Calu3 (cell line): ENCODE measurements around the gene ERC2. TPM values are rescaled to one million over a fixed set of nuclear protein-coding genes. Genes with fewer than 3 reads are reported as not detected.

Source experiments
- BruUV-seq: library from RNA; stranded (reverse); fragments of 400-500 nt; replicated peaks from 2 replicates; lab custom pipeline; 2021; lab: Mats Ljungman, UMichigan
- CTCF ChIA-PET: fragments of 300-600 bp; sonication (Branson Sonifier 250); formaldehyde crosslinking; loops from one replicate; lab custom pipeline; 2022; ENCODE audit warnings: antibody characterized with exemption; lab: Charles Lee
- DNase-seq: peaks from one replicate; pipeline ENCODE4 v3.0.0; 2022
- H3K27ac Mint-ChIP-seq: one replicate; pipeline ENCODE4 v1.8.0; 2022; ENCODE audit warnings: mixed read lengths; ENCODE audit not compliant: unreplicated experiment
- H3K27me3 Mint-ChIP-seq: one replicate; pipeline ENCODE4 v1.8.0; 2022; ENCODE audit warnings: mixed read lengths; ENCODE audit not compliant: unreplicated experiment
- H3K36me3 Mint-ChIP-seq: one replicate; pipeline ENCODE4 v1.8.0; 2022; ENCODE audit warnings: mild to moderate bottlenecking, moderate library complexity, mixed read lengths; ENCODE audit not compliant: insufficient read depth, unreplicated experiment
- H3K4me1 Mint-ChIP-seq: one replicate; pipeline ENCODE4 v1.8.0; 2022; ENCODE audit warnings: mild to moderate bottlenecking, low read depth, mixed read lengths; ENCODE audit not compliant: unreplicated experiment
- H3K4me3 Mint-ChIP-seq: one replicate; pipeline ENCODE4 v1.8.0; 2022; ENCODE audit warnings: mild to moderate bottlenecking, low read depth, moderate library complexity, mixed read lengths; ENCODE audit not compliant: unreplicated experiment
- H3K9me3 Mint-ChIP-seq: one replicate; pipeline ENCODE4 v1.8.0; 2022; ENCODE audit warnings: low read depth, mixed read lengths; ENCODE audit not compliant: unreplicated experiment
- CTCF ChIP-seq: fragments of 200-600 bp; IDR thresholded peaks from one replicate; pipeline ENCODE4 v1.8.0; 2022; ENCODE audit warnings: antibody characterized with exemption; ENCODE audit not compliant: unreplicated experiment
- intact Hi-C: fragments of 100-400 bp; cut with micrococcal nuclease; formaldehyde crosslinking; loops from one replicate; pipeline ENCODE4 v1.10.0; 2022; ENCODE audit not compliant: unreplicated experiment
- total RNA-seq: library from RNA; stranded (reverse); gene quantifications from 2 replicates; pipeline ENCODE4 v1.2.3, GENCODE V29; 2022

Gene ERC2
- total RNA-seq, 1 experiment from 2014 or later: 0.73 TPM

GRCh38 chr3:56209982-56210751 lies 258.1 kb downstream of the ERC2 start:
- H3K27ac Mint-ChIP-seq: no peak overlapping the region
- TF ChIP-seq CTCF: no peak
- CTCF ChIA-PET: no interaction called here
- no peak for DNase-seq
- H3K4me3 Mint-ChIP-seq: no peak overlapping the region
- H3K9me3 Mint-ChIP-seq: peaks cover 6% of the 10 kb centered on the region
- BruUV-seq: no TSS peak
- H3K4me1 Mint-ChIP-seq: no peaks in the 10 kb centered on the region
- peaks cover 23% of the 10 kb centered on the region for H3K27me3 Mint-ChIP-seq
- no peaks in the 10 kb centered on the region for H3K36me3 Mint-ChIP-seq
- intact Hi-C loops: no loop called here

GRCh38 chr3:56207922-56208321 lies 260.3 kb downstream of the ERC2 start:
- DNase-seq: no peak
- Mint-ChIP-seq H3K27ac (no peak overlapping the region), H3K4me3 (no peak overlapping the region), H3K4me1 (no peaks in the 10 kb centered on the region), H3K9me3 (peaks cover 4% of the 10 kb centered on the region), H3K27me3 (peaks cover 29% of the 10 kb centered on the region), H3K36me3 (no peaks in the 10 kb centered on the region)
- TF ChIP-seq CTCF: no peak
- intact Hi-C loops: no loop called here
- BruUV-seq: no TSS peak
- CTCF ChIA-PET: no interaction called here

- CTCF ChIA-PET: no interaction called here
- BruUV-seq: no TSS peak
Observed at GRCh38 chr3:56205406-56205805, 262.9 kb downstream of the ERC2 start.

GRCh38 chr3:56202997-56203396 lies 265.3 kb downstream of the ERC2 start:
- no peak for TF ChIP-seq CTCF
- intact Hi-C loops: no loop called here
- CTCF ChIA-PET: no interaction called here
- no peak overlapping the region for H3K4me3 Mint-ChIP-seq
- H3K27ac Mint-ChIP-seq: no peak overlapping the region
- DNase-seq: no peak
- no peaks in the 10 kb centered on the region for H3K4me1 Mint-ChIP-seq
- H3K27me3 Mint-ChIP-seq: peaks cover 43% of the 10 kb centered on the region
- H3K36me3 Mint-ChIP-seq: no peaks in the 10 kb centered on the region
- no TSS peak for BruUV-seq
- no peaks in the 10 kb centered on the region for H3K9me3 Mint-ChIP-seq

More at GRCh38 chr3:56205406-56205805, 262.9 kb downstream of the ERC2 start:
- Mint-ChIP-seq H3K4me3 (no peak overlapping the region), H3K36me3 (no peaks in the 10 kb centered on the region), H3K9me3 (no peaks in the 10 kb centered on the region), H3K27me3 (peaks cover 41% of the 10 kb centered on the region), H3K27ac (no peak overlapping the region), H3K4me1 (no peaks in the 10 kb centered on the region)
- DNase-seq: no peak
- TF ChIP-seq CTCF: no peak
- intact Hi-C loops: no loop called here
